Panc1 (cell line): ENCODE results near the gene CGNL1. TPM values are rescaled to one million over a fixed set of nuclear protein-coding genes. Genes with fewer than 3 reads are reported as not detected.

Source experiments
- ATAC-seq: fragments of 200-7000 bp; cut with Tn5 transposase; 2 replicates; pipeline ENCODE4 v1.9.1; 2020; ENCODE audit warnings: mild to moderate bottlenecking, moderate library complexity
- BruUV-seq: library from RNA; stranded (reverse); fragments of 400-500 nt; replicated peaks from 2 replicates; lab custom pipeline; 2021; lab: Mats Ljungman, UMichigan
- CTCF ChIA-PET: fragments of 300-600 bp; sonication (Branson Sonifier 250); formaldehyde crosslinking; loops from one replicate; lab custom pipeline; 2022; ENCODE audit warnings: antibody characterized with exemption; lab: Charles Lee
- POLR2A ChIA-PET: fragments of 300-600 bp; sonication (Branson Sonifier 250); formaldehyde crosslinking; loops from one replicate; lab custom pipeline; 2022; ENCODE audit warnings: antibody characterized with exemption; lab: Charles Lee
- DNase-seq: peaks from one replicate; pipeline ENCODE4 v3.0.0-alpha.2; 2010; ENCODE audit warnings: low read depth, low spot score
- H3K27ac ChIP-seq: 2 replicates; pipeline ENCODE4 v1.5.1; 2011; ENCODE audit warnings: mild to moderate bottlenecking, low read length, inconsistent platforms
- H3K27me3 ChIP-seq: fragments of 200-500 bp; sonication (Bioruptor generic); 2 replicates; pipeline ENCODE4 v1.6.0; 2014; ENCODE audit warnings: low read length, inconsistent platforms; ENCODE audit not compliant: control insufficient read depth, insufficient read depth
- H3K36me3 ChIP-seq: fragments of 200-500 bp; sonication (Bioruptor generic); 2 replicates; pipeline ENCODE4 v1.5.1; 2014; ENCODE audit warnings: inconsistent platforms, mild to moderate bottlenecking, low read length, moderate library complexity; ENCODE audit not compliant: control insufficient read depth, insufficient read depth
- H3K4me1 ChIP-seq: 2 replicates; pipeline ENCODE4 v1.5.1; 2011; ENCODE audit warnings: inconsistent platforms, mild to moderate bottlenecking, low read length, moderate library complexity; ENCODE audit not compliant: control insufficient read depth, insufficient read depth
- H3K4me3 ChIP-seq, 2 experiments: 2 replicates each; pipeline ENCODE4 v1.5.1; 2011 to 2012; ENCODE audit warnings: low read depth in 2 of 2, low read length in 2 of 2, mild to moderate bottlenecking in 2 of 2, inconsistent platforms in 1 of 2, moderate library complexity in 1 of 2
- H3K9me3 ChIP-seq: fragments of 200-500 bp; sonication (Bioruptor generic); 2 replicates; pipeline ENCODE4 v1.5.1; 2014; ENCODE audit warnings: low read depth, mild to moderate bottlenecking, inconsistent platforms, low read length, moderate library complexity; ENCODE audit not compliant: control insufficient read depth, insufficient read depth
- CTCF ChIP-seq: fragments of 450-650 bp; IDR thresholded peaks from 2 replicates; pipeline ENCODE4 v1.5.1; 2017; ENCODE audit warnings: mild to moderate bottlenecking
- POLR2AphosphoS5 ChIP-seq: IDR thresholded peaks from 2 replicates; pipeline ENCODE4 v1.6.1; 2012; ENCODE audit warnings: mild to moderate bottlenecking, low read depth, low read length, moderate library complexity
- REST ChIP-seq, 2 experiments: IDR thresholded peaks; 2 replicates each; pipeline ENCODE4 v1.6.1; 2011 to 2012; ENCODE audit warnings: low read depth in 2 of 2, control low read depth in 1 of 2, low read length in 1 of 2, mild to moderate bottlenecking in 1 of 2, moderate library complexity in 1 of 2; ENCODE audit not compliant: insufficient read depth in 1 of 2
- SIN3A ChIP-seq: IDR thresholded peaks from 2 replicates; pipeline ENCODE4 v1.6.1; 2012; ENCODE audit warnings: low read depth, mild to moderate bottlenecking, low read length, moderate library complexity, borderline replicate concordance; ENCODE audit not compliant: insufficient read depth
- TCF7L2 ChIP-seq: IDR thresholded peaks from 2 replicates; pipeline ENCODE4 v1.6.1; 2011; ENCODE audit warnings: mild to moderate bottlenecking, low read depth, low read length, inconsistent platforms
- in situ Hi-C: cut with HindIII; loops from 2 replicates; pipeline ENCODE4 v1.10.0; 2016; ENCODE audit warnings: low sequenced_read_pairs, low pct_unique_long_range_greater_than_20kb
- intact Hi-C: fragments of 100-400 bp; cut with micrococcal nuclease; formaldehyde crosslinking; loops from one replicate; pipeline ENCODE4 v1.10.0; 2022; ENCODE audit not compliant: unreplicated experiment
- total RNA-seq: library from RNA; stranded (reverse); gene quantifications from one replicate; pipeline ENCODE4 v1.2.1, GENCODE V29; 2021; ENCODE audit not compliant: unreplicated experiment

Gene CGNL1
- total RNA-seq, 1 experiment from 2014 or later, result 3.5 TPM

GRCh38 chr15:57527382-57528091 is 151.2 kb downstream of the CGNL1 start:
- ATAC-seq, result peak; percentile 85
- Histone ChIP-seq H3K4me1 (no peaks in the 10 kb centered on the region; the same call in 1 of the 2 replicates), H3K27ac (no peak overlapping the region), H3K9me3 (no peaks in the 10 kb centered on the region), H3K36me3 (no peaks in the 10 kb centered on the region), H3K4me3 (no peak overlapping the region), H3K27me3 (peaks cover 4% of the 10 kb centered on the region)
- TF ChIP-seq TCF7L2 (peak; percentile 76), POLR2AphosphoS5 (no peak), SIN3A (no peak), REST (IDR thresholded peaks at IDR 0.05; ENCODE audit: insufficient read depth in 1 of 2, low read depth in 2 of 2, low read length in 1 of 2) (no peak), CTCF (peak; percentile 74)
- ChIA-PET POLR2A (no interaction called here), CTCF (interaction anchor here (0.8 to 2.7 kb wide), 7 partner anchors 15 to 195 kb away, joined by 3 to 44 read pairs (median 3); no protein-coding TSS in a partner anchor)
- DNase-seq, result peak; percentile 42
- BruUV-seq, result no TSS peak
- in situ Hi-C loops, result no loop called here
- intact Hi-C loops, result loop anchor here (1.0 to 5.0 kb wide), 2 partner anchors 187 to 1030 kb away; no protein-coding TSS in a partner anchor

GRCh38 chr15:57528940-57529565 is 152.7 kb downstream of the CGNL1 start:
- Histone ChIP-seq H3K4me1 (no peaks in the 10 kb centered on the region; the same call in 1 of the 2 replicates), H3K9me3 (no peaks in the 10 kb centered on the region), H3K36me3 (no peaks in the 10 kb centered on the region), H3K27me3 (peaks cover 4% of the 10 kb centered on the region), H3K27ac (no peak overlapping the region), H3K4me3 (no peak overlapping the region)
- CTCF ChIA-PET, result no interaction called here
- DNase-seq (no peak), ATAC-seq (no peak)
- POLR2A ChIA-PET, result interaction anchor here (0.6 kb wide), 1 partner anchor 391 kb away, joined by 4 read pairs; no protein-coding TSS in a partner anchor
- no peak for TF ChIP-seq POLR2AphosphoS5
- 0 out of 2 replicates have a peak, but pooled peaks have one; percentile 4 for TF ChIP-seq CTCF
- TF ChIP-seq REST (IDR thresholded peaks at IDR 0.05; ENCODE audit: insufficient read depth in 1 of 2, low read depth in 2 of 2, low read length in 1 of 2), result no peak
- no peak for TF ChIP-seq SIN3A
- TF ChIP-seq TCF7L2, result no peak
- intact Hi-C loops (loop anchor here (5.0 kb wide), 1 partner anchor 1032 kb away; no protein-coding TSS in a partner anchor), in situ Hi-C loops (no loop called here)
- no TSS peak for BruUV-seq
